GM12878 (cell line): ENCODE data around the gene LRBA. TPM values are rescaled to one million over a fixed set of nuclear protein-coding genes. Genes with fewer than 3 reads are reported as not detected.

Source experiments
- ATF2 ChIP-seq: IDR thresholded peaks from 2 replicates; pipeline ENCODE4 v1.6.1; 2012; ENCODE audit warnings: low read length, inconsistent platforms
- BHLHE40 ChIP-seq, 2 experiments: fragments of 450-650 bp in 1 of 2; IDR thresholded peaks; 2 replicates each; pipeline ENCODE4 v1.6.1; 2011 to 2017; ENCODE audit warnings: low read depth in 2 of 2, borderline replicate concordance in 1 of 2, improper control_type of control experiment in 1 of 2, low read length in 1 of 2, mild to moderate bottlenecking in 1 of 2
- BMI1 ChIP-seq: fragments of 450-650 bp; IDR thresholded peaks from 2 replicates; pipeline ENCODE4 v1.6.1; 2016; ENCODE audit warnings: mild to moderate bottlenecking, moderate library complexity, borderline replicate concordance
- ETV6 ChIP-seq, 2 experiments: fragments of 450-650 bp in 1 of 2; IDR thresholded peaks in 1 of 2; conservative IDR thresholded peaks in 1 of 2; 2 replicates each; pipeline ENCODE4 v1.6.1; 2014; ENCODE audit warnings: antibody characterized with exemption in 1 of 2, borderline replicate concordance in 1 of 2, low read depth in 1 of 2, mild to moderate bottlenecking in 1 of 2, moderate library complexity in 1 of 2
- FOXM1 ChIP-seq: IDR thresholded peaks from 2 replicates; pipeline ENCODE4 v1.6.1; 2012; ENCODE audit warnings: low read depth, mild to moderate bottlenecking, inconsistent platforms, low read length, moderate library complexity
- HDGF ChIP-seq: fragments of 450-650 bp; IDR thresholded peaks from 2 replicates; pipeline ENCODE4 v1.6.1; 2016; ENCODE audit warnings: antibody characterized with exemption
- JUND ChIP-seq: IDR thresholded peaks from 2 replicates; pipeline ENCODE4 v1.6.1; 2012; ENCODE audit warnings: low read depth, mild to moderate bottlenecking, low read length, improper control_type of control experiment, moderate library complexity
- MTA2 ChIP-seq: fragments of 450-650 bp; IDR thresholded peaks from 2 replicates; pipeline ENCODE4 v1.6.1; 2016; ENCODE audit warnings: low read depth, mild to moderate bottlenecking, moderate library complexity
- MYB ChIP-seq: fragments of 150-350 bp; IDR thresholded peaks from 2 replicates; pipeline ENCODE4 v1.6.1; 2014; ENCODE audit warnings: mild to moderate bottlenecking, low read depth, low read length, borderline replicate concordance
- NRF1 ChIP-seq: conservative IDR thresholded peaks from 2 replicates; pipeline ENCODE4 v1.6.1; 2011; ENCODE audit warnings: mild to moderate bottlenecking, low read depth, low read length, improper control_type of control experiment
- SMAD1 ChIP-seq: fragments of 450-650 bp; IDR thresholded peaks from 2 replicates; pipeline ENCODE4 v1.6.1; 2018; ENCODE audit warnings: mild to moderate bottlenecking, low read depth; ENCODE audit not compliant: partially characterized antibody
- STAT1 ChIP-seq: fragments of 450-650 bp; conservative IDR thresholded peaks from 2 replicates; pipeline ENCODE4 v1.6.1; 2014; ENCODE audit warnings: antibody characterized with exemption, mild to moderate bottlenecking
- TCF7 ChIP-seq: IDR thresholded peaks from 2 replicates; pipeline ENCODE4 v1.6.1; 2014; ENCODE audit warnings: antibody characterized with exemption, borderline replicate concordance
- ZBED1 ChIP-seq: IDR thresholded peaks from 2 replicates; pipeline ENCODE4 v1.6.1; 2016; ENCODE audit warnings: borderline replicate concordance
- ZNF217 ChIP-seq: fragments of 450-650 bp; IDR thresholded peaks from 2 replicates; pipeline ENCODE4 v1.6.1; 2017; ENCODE audit warnings: antibody characterized with exemption, mild to moderate bottlenecking
- polyA plus RNA-seq, 11 experiments: library from polyadenylated mRNA; depleted of rRNA in 4 of 11; unstranded in 6 of 11; stranded (reverse) in 5 of 11; fragments of >200 nt; fragmentation: Nextera tagmentation in 4 of 11; fragmentation: Illumina TruSeq in 1 of 11; extraction: Ambion mirVana in 4 of 11; extraction: Trizol in 1 of 11; gene quantifications; 1 replicate in 1 of 11; 2 replicates in 10 of 11; pipeline versions ENCODE4 v1.2.1 to v1.2.3, GENCODE V29; 2011 to 2016; ENCODE audit warnings: inconsistent platforms in 2 of 11, missing spikeins in 2 of 11, low read depth in 1 of 11
- total RNA-seq, 4 experiments: library from RNA; depleted of rRNA in 3 of 4; stranded (reverse); fragments of >200 nt in 3 of 4; fragmentation: Illumina TruSeq in 1 of 4; extraction: Trizol in 1 of 4; gene quantifications; 2 replicates each; pipeline versions ENCODE4 v1.2.1 to v1.2.3, GENCODE V29; 2013 to 2021
- TF ChIP-seq, protein P1 (sequence below): fragments of 450-650 bp; IDR thresholded peaks from 2 replicates; pipeline ENCODE4 v1.6.1; 2016; ENCODE audit warnings: mild to moderate bottlenecking
- TF ChIP-seq, protein P2 (sequence below): fragments of 450-650 bp; IDR thresholded peaks from 2 replicates; pipeline ENCODE4 v1.6.1; 2017; ENCODE audit warnings: mild to moderate bottlenecking, moderate library complexity
- TF ChIP-seq, protein P3 (sequence below): fragments of 450-650 bp; IDR thresholded peaks from 2 replicates; pipeline ENCODE4 v1.6.1; 2016; ENCODE audit warnings: mild to moderate bottlenecking, moderate library complexity, borderline replicate concordance

The LRBA gene
- total and polyA plus RNA-seq, 10 of the 15 experiments (the other 5 are each of a cell fraction or from before 2014, with no cell fraction given): 20.3 to 93.4 (median 55.0) TPM

GRCh38 chr4:151031831-151032605 is 16.9 kb upstream of the LRBA start (continued):
- TF ChIP-seq STAT1 (no peak), HDGF (no peak), BHLHE40 (IDR thresholded peaks at IDR 0.05; ENCODE audit: borderline replicate concordance in 1 of 2, low read depth in 2 of 2, low read length in 1 of 2) (no peak; a peak in 1 of 4 replicates), ZBED1 (peak; percentile 84; the same call in 1 of the 2 replicates), JUND (no peak), ETV6 (conservative IDR thresholded peaks at IDR 0.05 in 1 of 2, IDR thresholded peaks at IDR 0.05 in 1 of 2; ENCODE audit: borderline replicate concordance in 1 of 2, low read depth in 1 of 2) (peak in 1 of 2 experiments; percentile 85; a peak in 2 of 4 replicates), SMAD1 (no peak), FOXM1 (peak; percentile 85), MYB (0 out of 2 replicates have a peak, but pooled peaks have one; percentile 59), NRF1 (no peak), MTA2 (peak; percentile 73; the same call in 1 of the 2 replicates), BMI1 (peak; percentile 9; the same call in 1 of the 2 replicates), ZNF217 (peak; percentile 48; the same call in 1 of the 2 replicates), TCF7 (no peak), ATF2 (peak; percentile 73)
- TF ChIP-seq, protein P1, sequence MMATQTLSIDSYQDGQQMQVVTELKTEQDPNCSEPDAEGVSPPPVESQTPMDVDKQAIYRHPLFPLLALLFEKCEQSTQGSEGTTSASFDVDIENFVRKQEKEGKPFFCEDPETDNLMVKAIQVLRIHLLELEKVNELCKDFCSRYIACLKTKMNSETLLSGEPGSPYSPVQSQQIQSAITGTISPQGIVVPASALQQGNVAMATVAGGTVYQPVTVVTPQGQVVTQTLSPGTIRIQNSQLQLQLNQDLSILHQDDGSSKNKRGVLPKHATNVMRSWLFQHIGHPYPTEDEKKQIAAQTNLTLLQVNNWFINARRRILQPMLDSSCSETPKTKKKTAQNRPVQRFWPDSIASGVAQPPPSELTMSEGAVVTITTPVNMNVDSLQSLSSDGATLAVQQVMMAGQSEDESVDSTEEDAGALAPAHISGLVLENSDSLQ: no peak
- TF ChIP-seq, protein P2, sequence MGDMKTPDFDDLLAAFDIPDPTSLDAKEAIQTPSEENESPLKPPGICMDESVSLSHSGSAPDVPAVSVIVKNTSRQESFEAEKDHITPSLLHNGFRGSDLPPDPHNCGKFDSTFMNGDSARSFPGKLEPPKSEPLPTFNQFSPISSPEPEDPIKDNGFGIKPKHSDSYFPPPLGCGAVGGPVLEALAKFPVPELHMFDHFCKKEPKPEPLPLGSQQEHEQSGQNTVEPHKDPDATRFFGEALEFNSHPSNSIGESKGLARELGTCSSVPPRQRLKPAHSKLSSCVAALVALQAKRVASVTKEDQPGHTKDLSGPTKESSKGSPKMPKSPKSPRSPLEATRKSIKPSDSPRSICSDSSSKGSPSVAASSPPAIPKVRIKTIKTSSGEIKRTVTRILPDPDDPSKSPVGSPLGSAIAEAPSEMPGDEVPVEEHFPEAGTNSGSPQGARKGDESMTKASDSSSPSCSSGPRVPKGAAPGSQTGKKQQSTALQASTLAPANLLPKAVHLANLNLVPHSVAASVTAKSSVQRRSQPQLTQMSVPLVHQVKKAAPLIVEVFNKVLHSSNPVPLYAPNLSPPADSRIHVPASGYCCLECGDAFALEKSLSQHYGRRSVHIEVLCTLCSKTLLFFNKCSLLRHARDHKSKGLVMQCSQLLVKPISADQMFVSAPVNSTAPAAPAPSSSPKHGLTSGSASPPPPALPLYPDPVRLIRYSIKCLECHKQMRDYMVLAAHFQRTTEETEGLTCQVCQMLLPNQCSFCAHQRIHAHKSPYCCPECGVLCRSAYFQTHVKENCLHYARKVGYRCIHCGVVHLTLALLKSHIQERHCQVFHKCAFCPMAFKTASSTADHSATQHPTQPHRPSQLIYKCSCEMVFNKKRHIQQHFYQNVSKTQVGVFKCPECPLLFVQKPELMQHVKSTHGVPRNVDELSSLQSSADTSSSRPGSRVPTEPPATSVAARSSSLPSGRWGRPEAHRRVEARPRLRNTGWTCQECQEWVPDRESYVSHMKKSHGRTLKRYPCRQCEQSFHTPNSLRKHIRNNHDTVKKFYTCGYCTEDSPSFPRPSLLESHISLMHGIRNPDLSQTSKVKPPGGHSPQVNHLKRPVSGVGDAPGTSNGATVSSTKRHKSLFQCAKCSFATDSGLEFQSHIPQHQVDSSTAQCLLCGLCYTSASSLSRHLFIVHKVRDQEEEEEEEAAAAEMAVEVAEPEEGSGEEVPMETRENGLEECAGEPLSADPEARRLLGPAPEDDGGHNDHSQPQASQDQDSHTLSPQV: no peak
- TF ChIP-seq, protein P3, sequence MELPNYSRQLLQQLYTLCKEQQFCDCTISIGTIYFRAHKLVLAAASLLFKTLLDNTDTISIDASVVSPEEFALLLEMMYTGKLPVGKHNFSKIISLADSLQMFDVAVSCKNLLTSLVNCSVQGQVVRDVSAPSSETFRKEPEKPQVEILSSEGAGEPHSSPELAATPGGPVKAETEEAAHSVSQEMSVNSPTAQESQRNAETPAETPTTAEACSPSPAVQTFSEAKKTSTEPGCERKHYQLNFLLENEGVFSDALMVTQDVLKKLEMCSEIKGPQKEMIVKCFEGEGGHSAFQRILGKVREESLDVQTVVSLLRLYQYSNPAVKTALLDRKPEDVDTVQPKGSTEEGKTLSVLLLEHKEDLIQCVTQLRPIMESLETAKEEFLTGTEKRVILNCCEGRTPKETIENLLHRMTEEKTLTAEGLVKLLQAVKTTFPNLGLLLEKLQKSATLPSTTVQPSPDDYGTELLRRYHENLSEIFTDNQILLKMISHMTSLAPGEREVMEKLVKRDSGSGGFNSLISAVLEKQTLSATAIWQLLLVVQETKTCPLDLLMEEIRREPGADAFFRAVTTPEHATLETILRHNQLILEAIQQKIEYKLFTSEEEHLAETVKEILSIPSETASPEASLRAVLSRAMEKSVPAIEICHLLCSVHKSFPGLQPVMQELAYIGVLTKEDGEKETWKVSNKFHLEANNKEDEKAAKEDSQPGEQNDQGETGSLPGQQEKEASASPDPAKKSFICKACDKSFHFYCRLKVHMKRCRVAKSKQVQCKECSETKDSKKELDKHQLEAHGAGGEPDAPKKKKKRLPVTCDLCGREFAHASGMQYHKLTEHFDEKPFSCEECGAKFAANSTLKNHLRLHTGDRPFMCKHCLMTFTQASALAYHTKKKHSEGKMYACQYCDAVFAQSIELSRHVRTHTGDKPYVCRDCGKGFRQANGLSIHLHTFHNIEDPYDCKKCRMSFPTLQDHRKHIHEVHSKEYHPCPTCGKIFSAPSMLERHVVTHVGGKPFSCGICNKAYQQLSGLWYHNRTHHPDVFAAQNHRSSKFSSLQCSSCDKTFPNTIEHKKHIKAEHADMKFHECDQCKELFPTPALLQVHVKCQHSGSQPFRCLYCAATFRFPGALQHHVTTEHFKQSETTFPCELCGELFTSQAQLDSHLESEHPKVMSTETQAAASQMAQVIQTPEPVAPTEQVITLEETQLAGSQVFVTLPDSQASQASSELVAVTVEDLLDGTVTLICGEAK: no peak
